GM18861 (cell line): ENCODE measurements around the gene WIPF3.
"Not testable (repeated sequence)": the region's sequence is repeated elsewhere in the genome, so short reads cannot be mapped to it uniquely, and the experiment has no call there.

Source experiments
- ATAC-seq: cut with Tn5 transposase; IDR thresholded peaks from one replicate; pipeline ENCODE4 v1.9.1; 2021; ENCODE audit not compliant: unreplicated experiment

Gene WIPF3

GRCh38 chr7:29875741-29876140 lies 69.4 kb downstream of the WIPF3 start:
- no peak for ATAC-seq

- no peak for ATAC-seq
Observed at GRCh38 chr7:29877196-29877595, 70.9 kb downstream of the WIPF3 start.

GRCh38 chr7:29878081-29878688 lies 71.9 kb downstream of the WIPF3 start:
- no peak for ATAC-seq

GRCh38 chr7:29879609-29880008 lies 73.3 kb downstream of the WIPF3 start:
- ATAC-seq: no peak

GRCh38 chr7:29881724-29882123 lies 75.4 kb downstream of the WIPF3 start:
- no peak for ATAC-seq

- no peak for ATAC-seq
Observed at GRCh38 chr7:29882481-29882880, 76.2 kb downstream of the WIPF3 start.

- ATAC-seq: no peak
Observed at GRCh38 chr7:29883462-29884398, 77.4 kb downstream of the WIPF3 start.

GRCh38 chr7:29884399-29885272 lies 78.3 kb downstream of the WIPF3 start:
- ATAC-seq: no peak

GRCh38 chr7:29885626-29886025 lies 79.3 kb downstream of the WIPF3 start:
- ATAC-seq: no peak

GRCh38 chr7:29886827-29887226 lies 80.5 kb downstream of the WIPF3 start:
- ATAC-seq: no peak

GRCh38 chr7:29888006-29888405 lies 81.7 kb downstream of the WIPF3 start:
- ATAC-seq: no peak

GRCh38 chr7:29889288-29889687 lies 83.0 kb downstream of the WIPF3 start:
- ATAC-seq: no peak

GRCh38 chr7:29890251-29890650 lies 83.9 kb downstream of the WIPF3 start:
- no peak for ATAC-seq

- not testable (repeated sequence) for ATAC-seq
Observed at GRCh38 chr7:29890786-29891185, 84.5 kb downstream of the WIPF3 start.

- no peak for ATAC-seq
Observed at GRCh38 chr7:29891766-29892165, 85.5 kb downstream of the WIPF3 start.

- ATAC-seq: no peak
Observed at GRCh38 chr7:29892231-29892630, 85.9 kb downstream of the WIPF3 start.

- ATAC-seq: no peak
Observed at GRCh38 chr7:29893351-29893965, 87.2 kb downstream of the WIPF3 start.

GRCh38 chr7:29894256-29894655 lies 87.9 kb downstream of the WIPF3 start:
- no peak for ATAC-seq

GRCh38 chr7:29895559-29895958 lies 89.3 kb downstream of the WIPF3 start:
- ATAC-seq: no peak

GRCh38 chr7:29896685-29897411 lies 90.5 kb downstream of the WIPF3 start:
- no peak for ATAC-seq
